ENCODE measurements around the gene LARGE1.

DNA sequence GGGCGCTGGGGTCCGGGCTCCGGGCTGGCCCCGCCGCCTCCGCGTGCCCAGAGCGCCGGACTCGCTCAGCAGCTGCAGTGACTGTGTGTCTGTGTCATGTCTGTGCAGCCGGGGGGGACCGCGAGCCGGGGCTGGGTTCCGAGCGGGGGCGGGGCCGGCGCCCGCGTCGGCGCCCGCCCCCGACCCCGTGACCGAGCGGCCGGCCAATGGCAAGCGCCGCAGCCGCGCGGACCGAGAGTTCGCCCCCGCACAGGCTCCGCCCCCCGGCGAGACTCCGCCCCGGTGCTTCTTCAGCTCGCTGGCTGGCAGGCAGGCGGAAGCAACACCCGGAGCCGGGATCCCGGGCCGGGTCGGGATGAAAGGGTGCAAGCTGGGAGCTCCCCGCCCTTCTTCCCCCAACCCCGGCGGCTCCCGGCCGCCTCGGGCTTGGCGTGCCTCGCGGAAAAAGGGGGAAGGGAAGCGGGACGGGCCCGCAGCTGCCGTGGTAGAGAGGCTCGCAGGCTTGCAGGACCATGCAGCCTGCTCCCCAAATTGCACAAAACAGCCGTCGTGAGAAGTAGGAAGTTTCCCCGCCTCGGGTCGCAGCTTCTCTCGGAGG lies 750 bp upstream of the LARGE1 start:
- TF ChIP-seq CEBPB (IDR thresholded peaks at IDR 0.05; ENCODE audit: low read depth, low read length) = no peak
- TF ChIP-seq, protein P1, sequence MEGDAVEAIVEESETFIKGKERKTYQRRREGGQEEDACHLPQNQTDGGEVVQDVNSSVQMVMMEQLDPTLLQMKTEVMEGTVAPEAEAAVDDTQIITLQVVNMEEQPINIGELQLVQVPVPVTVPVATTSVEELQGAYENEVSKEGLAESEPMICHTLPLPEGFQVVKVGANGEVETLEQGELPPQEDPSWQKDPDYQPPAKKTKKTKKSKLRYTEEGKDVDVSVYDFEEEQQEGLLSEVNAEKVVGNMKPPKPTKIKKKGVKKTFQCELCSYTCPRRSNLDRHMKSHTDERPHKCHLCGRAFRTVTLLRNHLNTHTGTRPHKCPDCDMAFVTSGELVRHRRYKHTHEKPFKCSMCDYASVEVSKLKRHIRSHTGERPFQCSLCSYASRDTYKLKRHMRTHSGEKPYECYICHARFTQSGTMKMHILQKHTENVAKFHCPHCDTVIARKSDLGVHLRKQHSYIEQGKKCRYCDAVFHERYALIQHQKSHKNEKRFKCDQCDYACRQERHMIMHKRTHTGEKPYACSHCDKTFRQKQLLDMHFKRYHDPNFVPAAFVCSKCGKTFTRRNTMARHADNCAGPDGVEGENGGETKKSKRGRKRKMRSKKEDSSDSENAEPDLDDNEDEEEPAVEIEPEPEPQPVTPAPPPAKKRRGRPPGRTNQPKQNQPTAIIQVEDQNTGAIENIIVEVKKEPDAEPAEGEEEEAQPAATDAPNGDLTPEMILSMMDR (conservative IDR thresholded peaks at IDR 0.05; ENCODE audit: low read depth, low read length) = no peak
- TF ChIP-seq, protein P2, sequence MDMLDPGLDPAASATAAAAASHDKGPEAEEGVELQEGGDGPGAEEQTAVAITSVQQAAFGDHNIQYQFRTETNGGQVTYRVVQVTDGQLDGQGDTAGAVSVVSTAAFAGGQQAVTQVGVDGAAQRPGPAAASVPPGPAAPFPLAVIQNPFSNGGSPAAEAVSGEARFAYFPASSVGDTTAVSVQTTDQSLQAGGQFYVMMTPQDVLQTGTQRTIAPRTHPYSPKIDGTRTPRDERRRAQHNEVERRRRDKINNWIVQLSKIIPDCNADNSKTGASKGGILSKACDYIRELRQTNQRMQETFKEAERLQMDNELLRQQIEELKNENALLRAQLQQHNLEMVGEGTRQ (IDR thresholded peaks at IDR 0.05; ENCODE audit: low read depth, low read length) = peak; percentile 87
- TF ChIP-seq SMC3 (IDR thresholded peaks at IDR 0.05; ENCODE audit: low read depth, low read length) = no peak
- no peak for TF ChIP-seq NFE2L2 (IDR thresholded peaks at IDR 0.05; ENCODE audit: low read depth, low read length)
- TF ChIP-seq, protein P3, sequence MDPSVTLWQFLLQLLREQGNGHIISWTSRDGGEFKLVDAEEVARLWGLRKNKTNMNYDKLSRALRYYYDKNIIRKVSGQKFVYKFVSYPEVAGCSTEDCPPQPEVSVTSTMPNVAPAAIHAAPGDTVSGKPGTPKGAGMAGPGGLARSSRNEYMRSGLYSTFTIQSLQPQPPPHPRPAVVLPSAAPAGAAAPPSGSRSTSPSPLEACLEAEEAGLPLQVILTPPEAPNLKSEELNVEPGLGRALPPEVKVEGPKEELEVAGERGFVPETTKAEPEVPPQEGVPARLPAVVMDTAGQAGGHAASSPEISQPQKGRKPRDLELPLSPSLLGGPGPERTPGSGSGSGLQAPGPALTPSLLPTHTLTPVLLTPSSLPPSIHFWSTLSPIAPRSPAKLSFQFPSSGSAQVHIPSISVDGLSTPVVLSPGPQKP (IDR thresholded peaks at IDR 0.05; ENCODE audit: borderline replicate concordance, low read depth, low read length) = no peak
- TF ChIP-seq RAD21 (IDR thresholded peaks at IDR 0.05; ENCODE audit: low read length) = no peak

Data from IMR-90 (cell line).